Gastrocnemius medialis (tissue), 4 donors: ENCODE results near the gene RPS10. TPM values are rescaled to one million over a fixed set of nuclear protein-coding genes. Genes with fewer than 3 reads are reported as not detected.

Experiments used
- ATAC-seq, 2 donors: fragments of 150-250 bp; one replicate each; pipeline ENCODE4 v1.9.1; 2016
- DNase-seq, 2 donors: peaks; one replicate each; pipeline ENCODE4 v3.0.0-alpha.2; 2019
- H3K27ac ChIP-seq, 4 donors: fragments of 200-600 bp; sonication (generic); 1 replicate in 1 of 4; 2 replicates in 3 of 4; pipeline ENCODE4 v1.5.1; 2016 to 2018; ENCODE audit warnings: mild to moderate bottlenecking in 2 of 4, moderate library complexity in 1 of 4
- H3K27me3 ChIP-seq, 3 donors: fragments of 200-600 bp; sonication (generic) in 2 of 3; 1 replicate in 1 of 3; 2 replicates in 2 of 3; pipeline versions ENCODE4 v1.5.1 to v1.6.0; 2016 to 2019; ENCODE audit warnings: mild to moderate bottlenecking in 1 of 3, moderate library complexity in 1 of 3
- H3K36me3 ChIP-seq, 2 donors: fragments of 200-600 bp; sonication (generic) in 1 of 2; one replicate each; pipeline ENCODE4 v1.5.1; 2017 to 2018
- H3K4me1 ChIP-seq, 2 donors: fragments of 200-600 bp; sonication (generic) in 1 of 2; one replicate each; pipeline ENCODE4 v1.5.1; 2016 to 2017; ENCODE audit warnings: mild to moderate bottlenecking in 2 of 2
- H3K4me3 ChIP-seq, 4 donors: fragments of 200-600 bp; sonication (generic) in 3 of 4; 1 replicate in 1 of 4; 2 replicates in 3 of 4; pipeline ENCODE4 v1.5.1; 2016 to 2019; ENCODE audit warnings: mild to moderate bottlenecking in 2 of 4
- H3K9me3 ChIP-seq, 3 donors: fragments of 200-600 bp; sonication (generic) in 2 of 3; 1 replicate in 1 of 3; 2 replicates in 2 of 3; pipeline ENCODE4 v1.5.1; 2016 to 2019
- CTCF ChIP-seq, 5 experiments: fragments of 450-650 bp in 3 of 5; fragments of 200-600 bp in 2 of 5; sonication (generic) in 2 of 5; IDR thresholded peaks in 4 of 5; conservative IDR thresholded peaks in 1 of 5; 1 replicate in 4 of 5; 2 replicates in 1 of 5; pipeline ENCODE4 v1.5.1; 2016 to 2019; ENCODE audit warnings: antibody characterized with exemption in 5 of 5, mild to moderate bottlenecking in 3 of 5, moderate library complexity in 3 of 5
- POLR2A ChIP-seq, 2 donors: fragments of 450-650 bp; IDR thresholded peaks; one replicate each; pipeline ENCODE4 v1.6.1; 2017; ENCODE audit warnings: antibody characterized with exemption in 2 of 2, mild to moderate bottlenecking in 2 of 2, moderate library complexity in 2 of 2
- in situ Hi-C, 4 donors: fragments of 200-750 bp; cut with MboI; loops; one replicate each; pipeline versions ENCODE4 v1.15.0 to v1.8.0; 2017; ENCODE audit warnings: low sequenced_read_pairs in 4 of 4
- intact Hi-C: fragments of 100-400 bp; cut with DNase I; formaldehyde crosslinking; loops from one replicate; pipeline ENCODE4 v1.15.1; 2023; ENCODE audit warnings: low total_unique reads
- total RNA-seq, 4 donors: library from RNA; depleted of rRNA; stranded (reverse); fragments of >200 nt; gene quantifications; one replicate each; pipeline versions ENCODE4 v1.1.0 to v1.2.3, GENCODE V29; 2016

The RPS10 gene
- total RNA-seq, 4 donors from 2014 or later: 1,471 to 2,243 (median 1,775) TPM

- H3K4me3 ChIP-seq: no peak overlapping the region
- TF ChIP-seq POLR2A (IDR thresholded peaks at IDR 0.05) (no peak), CTCF (IDR thresholded peaks at IDR 0.05 in 4 of 5, conservative IDR thresholded peaks at IDR 0.05 in 1 of 5) (no peak)
- no peak overlapping the region for H3K27ac ChIP-seq
- DNase-seq: no peak
- no peaks in the 10 kb centered on the region for H3K9me3 ChIP-seq
- intact Hi-C loops: no loop called here
- no peaks in the 10 kb centered on the region for H3K27me3 ChIP-seq
- in situ Hi-C loops: loop anchor here in 1 of 4 donors (25.0 kb wide), 1 partner anchor 140 kb away; no protein-coding TSS in a partner anchor
- ATAC-seq: no peak
- no peaks in the 10 kb centered on the region for H3K36me3 ChIP-seq
- no peaks in the 10 kb centered on the region for H3K4me1 ChIP-seq
Observed at GRCh38 chr6:34472425-34472824, 46.6 kb upstream of the RPS10 start.

GRCh38 chr6:34469499-34469898, 43.6 kb upstream of the RPS10 start:
- in situ Hi-C loops (loop anchor here in 1 of 4 donors (25.0 kb wide), 1 partner anchor 143 kb away; no protein-coding TSS in a partner anchor), intact Hi-C loops (no loop called here)
- DNase-seq: no peak
- H3K4me3 ChIP-seq: no peak overlapping the region
- H3K27ac ChIP-seq: no peak overlapping the region
- peaks cover 9 to 21% (median 21%) of the 10 kb centered on the region in 3 donors for H3K27me3 ChIP-seq
- no peak for ATAC-seq
- no peaks in the 10 kb centered on the region for H3K36me3 ChIP-seq
- H3K4me1 ChIP-seq: peaks cover 0 to 4% of the 10 kb centered on the region in 2 donors
- TF ChIP-seq POLR2A (IDR thresholded peaks at IDR 0.05): no peak
- no peak for TF ChIP-seq CTCF (IDR thresholded peaks at IDR 0.05 in 4 of 5, conservative IDR thresholded peaks at IDR 0.05 in 1 of 5)
- H3K9me3 ChIP-seq: no peaks in the 10 kb centered on the region

- in situ Hi-C loops (loop anchor here in 1 of 4 donors (25.0 kb wide), 1 partner anchor 144 kb away; no protein-coding TSS in a partner anchor), intact Hi-C loops (no loop called here)
- Histone ChIP-seq H3K9me3 (no peaks in the 10 kb centered on the region), H3K4me3 (no peak overlapping the region), H3K27ac (no peak overlapping the region), H3K27me3 (peaks cover 11 to 21% (median 21%) of the 10 kb centered on the region in 3 donors), H3K4me1 (peaks cover 0 to 4% of the 10 kb centered on the region in 2 donors), H3K36me3 (no peaks in the 10 kb centered on the region)
- ATAC-seq (no peak), DNase-seq (no peak)
- TF ChIP-seq POLR2A (IDR thresholded peaks at IDR 0.05) (no peak), CTCF (IDR thresholded peaks at IDR 0.05 in 4 of 5, conservative IDR thresholded peaks at IDR 0.05 in 1 of 5) (no peak)
Observed at GRCh38 chr6:34468378-34468892, 42.6 kb upstream of the RPS10 start.

GRCh38 chr6:34466242-34467185, 40.6 kb upstream of the RPS10 start:
- H3K36me3 ChIP-seq: no peaks in the 10 kb centered on the region
- H3K27me3 ChIP-seq: peaks cover 11 to 21% (median 21%) of the 10 kb centered on the region in 3 donors
- H3K27ac ChIP-seq: no peak overlapping the region
- H3K9me3 ChIP-seq: no peaks in the 10 kb centered on the region
- peak overlapping the region; percentile 38 to 47 (median 42) for H3K4me3 ChIP-seq
- intact Hi-C loops: no loop called here
- in situ Hi-C loops: loop anchor here in 1 of 4 donors (25.0 kb wide), 1 partner anchor 146 kb away; no protein-coding TSS in a partner anchor
- DNase-seq: no peak
- H3K4me1 ChIP-seq: peaks cover 0 to 4% of the 10 kb centered on the region in 2 donors
- TF ChIP-seq CTCF (IDR thresholded peaks at IDR 0.05 in 4 of 5, conservative IDR thresholded peaks at IDR 0.05 in 1 of 5) (no peak), POLR2A (IDR thresholded peaks at IDR 0.05) (no peak)
- ATAC-seq: no peak
